Stomach (tissue), 9 donors: Measurements from ENCODE around the gene KRTAP10-9. TPM values are rescaled to one million over a fixed set of nuclear protein-coding genes. Genes with fewer than 3 reads are reported as not detected.
A peak's percentile ranks its signal among the peaks of the same experiment; 100 is the strongest.

Source experiments
- DNase-seq, 2 donors: peaks; one replicate each; pipeline versions ENCODE4 v3.0.0 to v3.0.0-alpha.2; 2013 to 2019
- H3K27ac ChIP-seq, 5 donors: fragments of 200-600 bp in 4 of 5; sonication (generic) in 4 of 5; one replicate each; pipeline ENCODE4 v1.5.1; 2013 to 2019; ENCODE audit warnings: mild to moderate bottlenecking in 1 of 5, moderate library complexity in 1 of 5
- H3K27me3 ChIP-seq, 3 donors: fragments of 200-600 bp; sonication (generic); one replicate each; pipeline ENCODE4 v1.5.1; 2017 to 2019; ENCODE audit warnings: mixed run types in 1 of 3
- H3K36me3 ChIP-seq, 4 donors: fragments of 200-600 bp; sonication (generic); 1 replicate in 3 of 4; 2 replicates in 1 of 4; pipeline ENCODE4 v1.5.1; 2016 to 2019
- H3K4me1 ChIP-seq, 4 donors: fragments of 200-600 bp; sonication (generic); one replicate each; pipeline ENCODE4 v1.5.1; 2016 to 2019
- H3K4me3 ChIP-seq, 4 donors: fragments of 200-600 bp; sonication (generic) in 3 of 4; one replicate each; pipeline ENCODE4 v1.5.1; 2016 to 2019; ENCODE audit warnings: mild to moderate bottlenecking in 1 of 4
- H3K9me3 ChIP-seq, 4 donors: fragments of 200-600 bp; sonication (generic); one replicate each; pipeline ENCODE4 v1.5.1; 2016 to 2019
- EP300 ChIP-seq: sonication (generic); formaldehyde crosslinking; IDR thresholded peaks from one replicate; pipeline ENCODE4 v1.6.1; 2017; ENCODE audit warnings: antibody characterized with exemption
- POLR2A ChIP-seq, 4 donors: fragments of 450-650 bp; IDR thresholded peaks; one replicate each; pipeline ENCODE4 v1.6.1; 2016; ENCODE audit warnings: antibody characterized with exemption in 4 of 4, control low read depth in 2 of 4, mild to moderate bottlenecking in 1 of 4, moderate library complexity in 1 of 4
- POLR2AphosphoS5 ChIP-seq, 3 donors: sonication (generic); formaldehyde crosslinking; IDR thresholded peaks; one replicate each; pipeline ENCODE4 v1.6.1; 2016; ENCODE audit warnings: antibody characterized with exemption in 3 of 3
- WGBS, 5 donors: extraction: QIAGEN DNeasy Blood & Tissue Kit in 3 of 5; methylation state at CpG; one replicate each; pipeline versions ENCODE4 v1.1.5 to v1.1.7; 2013 to 2018; 5-methylcytosine and 5-hydroxymethylcytosine counted together
- intact Hi-C: fragments of 100-400 bp; cut with DNase I; formaldehyde crosslinking; loops from one replicate; pipeline ENCODE4 v1.15.1; 2023; ENCODE audit warnings: low total_unique reads
- polyA plus RNA-seq, 3 donors: library from polyadenylated mRNA; stranded (reverse); fragments of 200-250 nt; gene quantifications; one replicate each; pipeline ENCODE4 v1.2.3, GENCODE V29; 2013
- total RNA-seq, 5 donors: library from RNA; depleted of rRNA; stranded (reverse); fragments of >200 nt; gene quantifications; one replicate each; pipeline versions ENCODE4 v1.1.0 to v1.2.3, GENCODE V29; 2014 to 2016
- TF ChIP-seq, protein P1 (sequence below), 7 experiments: fragments of 450-650 bp in 4 of 7; fragments of 200-600 bp in 3 of 7; sonication (generic) in 3 of 7; IDR thresholded peaks; one replicate each; pipeline ENCODE4 v1.5.1; 2016 to 2019; ENCODE audit warnings: antibody characterized with exemption in 7 of 7, control low read depth in 2 of 7, mild to moderate bottlenecking in 1 of 7
- donor health status: healthy with polysubstance abuse.
- donor health status: Bipolar disorder and iron deficiency.
- donor health status: healthy.

KRTAP10-9 gene
- total and polyA plus RNA-seq, 8 donors, result not detected

DNA sequence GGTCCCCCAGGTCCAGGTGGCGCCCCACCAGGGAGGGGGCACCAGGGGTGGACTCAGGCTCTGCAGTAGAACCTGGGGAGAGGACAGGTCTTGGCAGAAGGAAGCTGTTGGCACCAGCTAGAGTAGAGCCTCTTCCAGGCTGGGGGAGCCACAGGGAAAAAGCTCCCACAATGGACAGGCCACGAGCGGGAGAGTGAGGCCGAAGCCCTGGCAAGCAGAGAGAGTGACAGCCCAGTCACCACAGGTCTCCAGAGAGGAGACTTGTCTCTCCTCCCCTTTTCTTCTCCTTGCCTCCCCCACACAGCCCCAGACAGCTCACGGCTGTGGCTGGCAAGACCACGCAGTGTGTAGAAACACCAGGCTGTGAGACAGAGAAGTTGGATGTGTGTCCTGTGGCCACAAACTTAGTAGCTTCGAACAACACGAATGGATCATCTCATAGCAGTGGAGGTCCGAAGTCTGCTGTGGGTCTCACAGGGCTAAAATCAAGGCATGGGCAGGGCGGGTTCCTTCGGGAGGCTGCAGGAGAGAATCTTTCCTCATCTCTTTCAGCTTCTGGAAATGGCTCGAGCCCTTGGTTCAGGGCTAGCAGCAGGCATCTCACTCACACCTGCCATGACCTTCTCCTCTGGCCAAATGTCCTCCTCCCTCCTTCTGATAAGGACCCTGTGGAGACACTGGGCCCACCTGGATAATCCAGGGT lies 24.2 kb downstream of the KRTAP10-9 start:
- DNase-seq, result no peak
- H3K9me3 ChIP-seq, result peaks cover 0 to 8% (median 3%) of the 10 kb centered on the region in 4 donors
- intact Hi-C loops, result no loop called here
- no peaks in the 10 kb centered on the region for H3K36me3 ChIP-seq
- WGBS, 5 donors, result 82 to 90% (median 89%) methylated on average over 12 of the region's 12 CpGs
- no peak for TF ChIP-seq POLR2AphosphoS5 (IDR thresholded peaks at IDR 0.05)
- no peak for TF ChIP-seq POLR2A (IDR thresholded peaks at IDR 0.05)
- no peak for TF ChIP-seq EP300
- TF ChIP-seq, protein P1, sequence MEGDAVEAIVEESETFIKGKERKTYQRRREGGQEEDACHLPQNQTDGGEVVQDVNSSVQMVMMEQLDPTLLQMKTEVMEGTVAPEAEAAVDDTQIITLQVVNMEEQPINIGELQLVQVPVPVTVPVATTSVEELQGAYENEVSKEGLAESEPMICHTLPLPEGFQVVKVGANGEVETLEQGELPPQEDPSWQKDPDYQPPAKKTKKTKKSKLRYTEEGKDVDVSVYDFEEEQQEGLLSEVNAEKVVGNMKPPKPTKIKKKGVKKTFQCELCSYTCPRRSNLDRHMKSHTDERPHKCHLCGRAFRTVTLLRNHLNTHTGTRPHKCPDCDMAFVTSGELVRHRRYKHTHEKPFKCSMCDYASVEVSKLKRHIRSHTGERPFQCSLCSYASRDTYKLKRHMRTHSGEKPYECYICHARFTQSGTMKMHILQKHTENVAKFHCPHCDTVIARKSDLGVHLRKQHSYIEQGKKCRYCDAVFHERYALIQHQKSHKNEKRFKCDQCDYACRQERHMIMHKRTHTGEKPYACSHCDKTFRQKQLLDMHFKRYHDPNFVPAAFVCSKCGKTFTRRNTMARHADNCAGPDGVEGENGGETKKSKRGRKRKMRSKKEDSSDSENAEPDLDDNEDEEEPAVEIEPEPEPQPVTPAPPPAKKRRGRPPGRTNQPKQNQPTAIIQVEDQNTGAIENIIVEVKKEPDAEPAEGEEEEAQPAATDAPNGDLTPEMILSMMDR (IDR thresholded peaks at IDR 0.05), result no peak
- no peaks in the 10 kb centered on the region for H3K4me1 ChIP-seq
- H3K27ac ChIP-seq, result no peak overlapping the region
- no peak overlapping the region for H3K4me3 ChIP-seq
- peaks cover 0 to 43% (median 24%) of the 10 kb centered on the region in 3 donors for H3K27me3 ChIP-seq

DNA sequence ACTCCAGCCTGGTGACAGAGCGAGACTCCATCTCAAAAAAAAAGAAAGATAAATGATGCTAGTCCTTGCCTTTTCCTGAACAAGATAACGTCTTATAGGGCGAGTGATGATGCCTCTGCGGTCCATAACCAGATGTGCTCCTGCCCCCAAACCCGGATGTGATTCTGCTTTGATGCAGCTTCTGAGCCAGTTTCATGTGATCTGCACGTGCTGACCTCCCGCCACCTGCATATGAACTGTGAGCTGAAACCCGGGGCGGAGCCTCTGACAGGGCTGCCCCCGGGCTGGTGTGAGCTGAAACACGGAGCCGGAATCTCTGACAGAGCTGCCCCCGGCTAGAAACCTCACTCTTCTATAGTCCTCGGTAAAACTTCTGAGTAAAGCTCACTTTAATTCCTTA lies 26.2 kb downstream of the KRTAP10-9 start:
- 60 to 71% (median 65%) methylated on average over 14 of the region's 14 CpGs for WGBS, 5 donors
- intact Hi-C loops, result no loop called here
- no peaks in the 10 kb centered on the region for H3K36me3 ChIP-seq
- H3K4me1 ChIP-seq, result no peaks in the 10 kb centered on the region
- peaks cover 0 to 33% (median 8%) of the 10 kb centered on the region in 3 donors for H3K27me3 ChIP-seq
- no peak overlapping the region for H3K4me3 ChIP-seq
- peak in 1 of 2 donors; percentile 22 for DNase-seq
- H3K27ac ChIP-seq, result no peak overlapping the region
- H3K9me3 ChIP-seq, result peaks cover 0 to 22% (median 11%) of the 10 kb centered on the region in 4 donors
- TF ChIP-seq, protein P1 (IDR thresholded peaks at IDR 0.05), result no peak
- TF ChIP-seq EP300, result no peak
- TF ChIP-seq POLR2A (IDR thresholded peaks at IDR 0.05), result no peak
- TF ChIP-seq POLR2AphosphoS5 (IDR thresholded peaks at IDR 0.05), result no peak

DNA sequence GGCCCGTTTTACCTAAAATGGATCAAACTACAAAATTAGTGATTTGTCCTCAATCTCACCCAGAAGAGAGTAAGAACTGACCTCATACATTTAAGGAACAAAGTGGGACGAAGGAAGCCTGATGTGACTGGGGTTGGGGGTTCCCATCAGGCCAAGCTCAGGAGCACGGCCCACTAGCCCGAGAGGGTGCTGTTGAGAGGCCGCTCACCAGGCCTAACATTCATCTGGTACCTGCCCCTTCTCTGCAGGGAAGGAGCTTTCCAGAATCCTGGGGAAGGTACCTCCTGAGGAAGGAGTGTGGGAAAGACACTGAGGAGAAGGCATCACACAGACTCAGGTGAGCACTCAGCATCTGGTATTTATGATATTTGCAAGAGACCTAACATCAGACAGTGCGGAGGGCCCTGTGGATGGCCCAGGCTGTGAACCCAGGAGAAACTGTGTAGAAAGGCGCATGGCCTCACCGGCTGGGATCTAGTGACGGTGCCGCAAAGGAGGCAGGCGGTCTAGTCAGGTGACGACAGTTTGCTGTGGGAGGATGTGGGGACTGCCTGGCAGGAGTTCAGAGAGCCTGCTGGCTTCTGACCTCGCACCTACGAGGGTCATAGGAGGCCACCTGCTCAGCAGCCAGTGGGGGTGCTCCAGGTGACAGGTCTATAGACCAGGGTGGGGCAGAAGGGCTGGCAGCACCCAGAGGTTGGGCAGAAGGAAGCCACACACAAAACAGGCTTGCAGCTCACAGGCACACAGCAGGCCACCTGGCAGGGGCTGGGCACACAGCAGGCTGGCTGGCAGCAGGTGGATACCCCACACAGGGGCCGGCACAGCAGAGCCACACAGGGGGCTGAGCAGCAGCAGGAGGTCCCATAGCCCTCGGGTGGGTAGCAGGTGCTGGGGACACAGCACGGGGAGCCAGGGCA lies 27.0 kb downstream of the KRTAP10-9 start:
- Histone ChIP-seq H3K4me3 (no peak overlapping the region), H3K27ac (no peak overlapping the region), H3K9me3 (peaks cover 0 to 22% (median 11%) of the 10 kb centered on the region in 4 donors), H3K27me3 (peaks cover 0 to 38% (median 8%) of the 10 kb centered on the region in 3 donors), H3K4me1 (no peaks in the 10 kb centered on the region), H3K36me3 (no peaks in the 10 kb centered on the region)
- intact Hi-C loops, result no loop called here
- TF ChIP-seq, protein P1 (IDR thresholded peaks at IDR 0.05), result no peak
- TF ChIP-seq POLR2A (IDR thresholded peaks at IDR 0.05) (no peak), POLR2AphosphoS5 (IDR thresholded peaks at IDR 0.05) (no peak), EP300 (no peak)
- DNase-seq, result no peak
- WGBS, 5 donors, result 68 to 86% (median 77%) methylated on average over 14 to 17 of the region's 17 CpGs

DNA sequence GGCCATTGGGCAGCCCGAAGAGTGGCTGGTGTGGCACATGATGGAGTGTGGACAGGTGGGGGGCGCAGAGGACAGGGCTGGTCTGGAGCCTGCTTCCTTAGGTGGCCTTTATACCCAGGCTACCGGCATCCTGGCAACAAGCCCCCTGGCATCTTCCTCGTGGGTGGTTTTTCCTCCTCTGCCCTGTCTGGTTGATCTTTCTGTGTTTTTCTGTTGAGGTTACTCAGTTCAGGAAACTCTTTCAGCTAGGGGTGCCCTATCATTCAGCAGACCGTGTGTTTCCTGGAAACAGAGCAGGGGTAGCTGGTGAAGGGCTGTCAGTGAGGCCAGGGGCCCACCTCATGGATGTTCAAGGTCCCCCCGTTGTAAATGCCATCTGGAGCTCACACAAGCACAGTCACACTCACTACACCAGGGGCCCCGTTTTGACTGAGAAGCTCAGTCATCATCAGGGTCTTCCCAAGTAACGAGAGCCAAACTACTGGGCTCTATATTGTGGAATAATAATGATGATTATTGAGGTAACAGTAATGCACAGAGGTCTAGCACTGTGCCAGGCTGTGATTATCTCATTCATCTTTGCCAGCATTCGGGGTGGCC lies 27.8 kb downstream of the KRTAP10-9 start, which contains the start of gene KRTAP12-4:
TSS of gene KRTAP12-4 (minus strand) at position 84 of the 600 bp plus-strand sequence. CDS start at position 39, 45 bp downstream.
- peaks cover 0 to 22% (median 11%) of the 10 kb centered on the region in 4 donors for H3K9me3 ChIP-seq
- intact Hi-C loops, result no loop called here
- H3K36me3 ChIP-seq, result no peaks in the 10 kb centered on the region
- peaks cover 0 to 32% (median 10%) of the 10 kb centered on the region in 3 donors for H3K27me3 ChIP-seq
- TF ChIP-seq POLR2A (IDR thresholded peaks at IDR 0.05) (no peak), POLR2AphosphoS5 (IDR thresholded peaks at IDR 0.05) (no peak), EP300 (no peak)
- TF ChIP-seq, protein P1 (IDR thresholded peaks at IDR 0.05), result no peak
- 52 to 73% (median 68%) methylated on average over 8 to 9 of the region's 9 CpGs for WGBS, 5 donors
- DNase-seq, result no peak
- H3K4me3 ChIP-seq, result no peak within 1 kb of the TSS
- no peak within 1 kb of the TSS for H3K27ac ChIP-seq
- H3K4me1 ChIP-seq, result no peaks in the 10 kb centered on the region
